ENCODE data around the gene DPP4. TPM values are rescaled to one million over a fixed set of nuclear protein-coding genes. Genes with fewer than 3 reads are reported as not detected.
"Not testable (repeated sequence)": the region's sequence is repeated elsewhere in the genome, so short reads cannot be mapped to it uniquely, and the experiment has no call there.

DPP4 gene
- total and polyA plus RNA-seq, 12 donors, result 1.1 to 8.3 (median 4.1) TPM

DNA sequence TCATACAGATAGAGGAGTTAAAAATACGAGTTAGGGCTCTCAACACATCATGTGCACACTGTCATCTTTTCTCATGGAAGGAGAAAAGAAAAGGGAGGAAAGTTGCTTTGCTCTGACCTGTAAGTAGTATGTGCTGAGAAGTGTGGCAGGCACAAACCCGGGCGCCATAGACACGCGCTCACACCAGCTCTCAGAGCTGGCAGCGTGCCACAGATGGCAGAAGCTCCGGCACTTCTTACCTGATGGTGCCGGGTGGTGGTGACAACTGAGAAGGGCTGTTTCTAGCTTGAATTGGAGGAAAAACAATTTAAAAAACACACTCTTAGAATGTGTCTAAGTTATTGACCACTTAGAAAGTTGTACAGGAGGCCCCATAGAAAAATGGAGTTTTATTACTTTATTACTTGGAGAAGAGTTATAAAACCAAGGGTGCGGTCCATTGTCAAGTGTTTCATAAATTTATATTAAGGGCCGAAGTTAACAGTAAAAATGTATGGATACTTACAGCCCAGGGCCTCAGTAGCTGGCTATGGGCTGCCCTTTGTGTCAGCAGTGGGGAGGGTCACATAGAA is 92.2 kb downstream of the DPP4 start:
- TF ChIP-seq, protein P1, sequence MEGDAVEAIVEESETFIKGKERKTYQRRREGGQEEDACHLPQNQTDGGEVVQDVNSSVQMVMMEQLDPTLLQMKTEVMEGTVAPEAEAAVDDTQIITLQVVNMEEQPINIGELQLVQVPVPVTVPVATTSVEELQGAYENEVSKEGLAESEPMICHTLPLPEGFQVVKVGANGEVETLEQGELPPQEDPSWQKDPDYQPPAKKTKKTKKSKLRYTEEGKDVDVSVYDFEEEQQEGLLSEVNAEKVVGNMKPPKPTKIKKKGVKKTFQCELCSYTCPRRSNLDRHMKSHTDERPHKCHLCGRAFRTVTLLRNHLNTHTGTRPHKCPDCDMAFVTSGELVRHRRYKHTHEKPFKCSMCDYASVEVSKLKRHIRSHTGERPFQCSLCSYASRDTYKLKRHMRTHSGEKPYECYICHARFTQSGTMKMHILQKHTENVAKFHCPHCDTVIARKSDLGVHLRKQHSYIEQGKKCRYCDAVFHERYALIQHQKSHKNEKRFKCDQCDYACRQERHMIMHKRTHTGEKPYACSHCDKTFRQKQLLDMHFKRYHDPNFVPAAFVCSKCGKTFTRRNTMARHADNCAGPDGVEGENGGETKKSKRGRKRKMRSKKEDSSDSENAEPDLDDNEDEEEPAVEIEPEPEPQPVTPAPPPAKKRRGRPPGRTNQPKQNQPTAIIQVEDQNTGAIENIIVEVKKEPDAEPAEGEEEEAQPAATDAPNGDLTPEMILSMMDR (IDR thresholded peaks at IDR 0.05), result no peak
- Histone ChIP-seq H3K4me3 (no peak overlapping the region), H3K27me3 (peaks cover 0 to 14% (median 0%) of the 10 kb centered on the region in 7 donors), H3K4me1 (peaks cover 0 to 6% (median 0%) of the 10 kb centered on the region in 9 donors), H3K9me3 (no peaks in the 10 kb centered on the region), H3K27ac (no peak overlapping the region), H3K36me3 (no peaks in the 10 kb centered on the region)
- intact Hi-C loops (cut with DNase I), result no loop called here
- no peak for DNase-seq
- no peak for ATAC-seq
- 83 to 85% methylated on average over 10 of the region's 10 CpGs for WGBS, 2 donors

DNA sequence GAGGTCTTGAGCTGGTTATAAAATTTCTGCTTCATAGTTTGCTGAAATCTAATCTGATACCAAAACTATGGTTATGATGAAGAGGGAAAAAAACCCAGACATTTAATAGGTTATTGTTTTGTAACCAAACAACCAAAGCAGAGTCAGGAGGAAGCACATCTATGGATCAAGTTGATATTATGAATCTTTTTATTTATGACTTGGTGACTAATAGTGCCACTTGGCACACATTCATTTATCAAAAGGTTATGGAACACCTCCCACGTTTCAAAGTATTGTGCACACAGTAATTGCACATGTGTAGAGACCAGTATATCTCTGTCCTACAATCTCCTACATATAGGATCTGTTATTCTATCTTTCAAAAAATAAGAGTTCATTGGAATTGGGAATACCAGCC is 93.0 kb downstream of the DPP4 start:
- Histone ChIP-seq H3K4me3 (no peak overlapping the region), H3K4me1 (peaks cover 0 to 6% (median 0%) of the 10 kb centered on the region in 9 donors), H3K27me3 (peaks cover 0 to 14% (median 0%) of the 10 kb centered on the region in 7 donors), H3K9me3 (no peaks in the 10 kb centered on the region), H3K27ac (no peak overlapping the region), H3K36me3 (no peaks in the 10 kb centered on the region)
- intact Hi-C loops (cut with DNase I), result no loop called here
- ATAC-seq (no peak), DNase-seq (no peak)
- TF ChIP-seq, protein P1 (IDR thresholded peaks at IDR 0.05), result no peak
- 36 to 49% methylated on average over 1 of the region's 1 CpG for WGBS, 2 donors

DNA sequence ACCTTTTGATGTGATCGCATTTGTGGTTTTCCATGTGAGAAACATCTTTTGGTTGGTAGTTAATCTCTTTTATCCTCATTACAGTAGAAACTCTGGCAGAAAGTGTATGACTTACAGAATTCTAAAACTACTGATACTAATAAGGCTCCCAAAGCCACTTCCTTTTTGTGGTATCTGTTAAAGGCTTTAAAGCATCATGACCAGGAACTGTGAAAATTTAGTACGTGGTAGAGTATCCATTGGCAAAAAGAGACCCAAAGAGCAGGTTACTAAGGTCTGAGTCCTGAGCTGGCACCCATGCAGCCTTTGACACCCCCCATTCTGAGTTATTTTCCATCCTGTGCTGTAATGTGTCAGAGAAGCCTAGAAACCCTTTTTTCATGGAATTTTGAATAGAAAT is 94.5 kb downstream of the DPP4 start:
- intact Hi-C loops (cut with DNase I), result no loop called here
- H3K4me3 ChIP-seq, result no peak overlapping the region
- 62 to 84% methylated on average over 2 of the region's 2 CpGs for WGBS, 2 donors
- TF ChIP-seq, protein P1 (IDR thresholded peaks at IDR 0.05), result no peak
- no peaks in the 10 kb centered on the region for H3K9me3 ChIP-seq
- H3K27ac ChIP-seq, result no peak overlapping the region
- DNase-seq, result no peak
- peaks cover 0 to 14% (median 0%) of the 10 kb centered on the region in 7 donors for H3K27me3 ChIP-seq
- H3K36me3 ChIP-seq, result no peaks in the 10 kb centered on the region
- ATAC-seq, result no peak
- H3K4me1 ChIP-seq, result peaks cover 0 to 10% (median 0%) of the 10 kb centered on the region in 9 donors

DNA sequence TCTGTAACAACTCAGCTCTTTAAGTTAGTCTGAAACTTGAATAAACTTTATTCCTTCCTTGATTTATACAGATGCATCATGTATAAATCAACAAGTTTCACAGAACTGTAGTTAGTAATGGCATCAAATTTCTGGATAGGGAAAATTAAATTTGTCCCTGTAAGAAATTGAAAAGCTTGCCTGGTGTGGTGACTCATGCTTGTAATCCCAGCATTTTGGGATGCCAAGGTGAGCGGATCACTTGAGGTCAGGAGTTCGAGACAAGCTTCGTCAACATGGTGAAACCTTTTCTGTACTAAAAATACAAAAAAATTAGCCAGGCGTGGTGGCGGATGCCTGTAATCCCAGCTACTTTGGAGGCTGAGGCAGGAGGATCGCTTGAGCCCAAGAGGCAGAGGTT is 96.1 kb downstream of the DPP4 start:
- H3K36me3 ChIP-seq; ATAC-seq; intact Hi-C loops (cut with DNase I); H3K4me1 ChIP-seq; H3K27ac ChIP-seq; H3K9me3 ChIP-seq; DNase-seq; H3K4me3 ChIP-seq: not testable (repeated sequence)
- 84 to 85% methylated on average over 6 of the region's 6 CpGs for WGBS, 2 donors
- H3K27me3 ChIP-seq, result peaks cover 0 to 14% (median 0%) of the 10 kb centered on the region in 7 donors

DNA sequence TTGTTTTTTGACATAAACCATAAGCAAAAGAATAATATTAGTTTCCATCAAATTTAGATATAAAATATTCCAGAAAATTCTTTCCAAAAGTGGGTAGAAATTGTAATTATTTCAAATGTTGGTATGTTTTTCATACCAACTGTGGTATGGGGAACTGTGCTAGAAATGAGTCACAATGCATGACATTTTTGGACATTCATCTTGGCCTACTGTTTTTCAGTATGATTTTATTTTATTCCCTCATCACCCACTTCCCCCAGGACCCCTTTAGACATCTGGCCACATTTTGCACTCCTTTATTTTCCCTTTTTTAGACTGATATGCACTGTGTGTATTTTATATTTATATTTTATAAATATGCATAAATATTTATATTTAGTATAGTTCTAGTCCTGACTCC is 97.1 kb downstream of the DPP4 start:
- Histone ChIP-seq H3K4me1 (peaks cover 0 to 10% (median 0%) of the 10 kb centered on the region in 9 donors), H3K27me3 (peaks cover 0 to 14% (median 0%) of the 10 kb centered on the region in 7 donors), H3K36me3 (no peaks in the 10 kb centered on the region), H3K9me3 (no peaks in the 10 kb centered on the region), H3K4me3 (no peak overlapping the region), H3K27ac (no peak overlapping the region)
- intact Hi-C loops (cut with DNase I), result no loop called here
- no peak for DNase-seq
- TF ChIP-seq, protein P1 (IDR thresholded peaks at IDR 0.05), result no peak
- ATAC-seq, result no peak
